HG03175 (cell line): ENCODE results near the gene DST.

Source experiments
- ATAC-seq: cut with Tn5 transposase; IDR thresholded peaks from one replicate; pipeline ENCODE4 v1.9.1; 2021; ENCODE audit warnings: mild to moderate bottlenecking, moderate library complexity; ENCODE audit not compliant: unreplicated experiment

DST gene

GRCh38 chr6:56642366-56643261 lies at the start of gene DST:
Gene DST (minus strand): TSS chr6:56642889.
- no peak for ATAC-seq

GRCh38 chr6:56691814-56692213 lies 49.1 kb upstream of the DST start:
- ATAC-seq: no peak

GRCh38 chr6:56691286-56691595 lies 48.6 kb upstream of the DST start:
- no peak for ATAC-seq

GRCh38 chr6:56690519-56691285 lies 48.0 kb upstream of the DST start:
- ATAC-seq: no peak

- ATAC-seq: no peak
These were observed 47.0 kb upstream of the DST start for GRCh38 chr6:56689663-56690062.

GRCh38 chr6:56689114-56689513 lies 46.4 kb upstream of the DST start:
- ATAC-seq: peak; percentile 91

- no peak for ATAC-seq
These were observed 45.8 kb upstream of the DST start for GRCh38 chr6:56688521-56688920.

GRCh38 chr6:56687551-56687950 lies 44.9 kb upstream of the DST start:
- ATAC-seq: no peak

GRCh38 chr6:56686429-56686828 lies 43.7 kb upstream of the DST start:
- no peak for ATAC-seq

GRCh38 chr6:56685994-56686393 lies 43.3 kb upstream of the DST start:
- no peak for ATAC-seq

GRCh38 chr6:56685102-56685733 lies 42.5 kb upstream of the DST start:
- no peak for ATAC-seq

- ATAC-seq: no peak
These were observed 41.8 kb upstream of the DST start for GRCh38 chr6:56684342-56685101.

- no peak for ATAC-seq
These were observed 41.2 kb upstream of the DST start for GRCh38 chr6:56683882-56684281.

GRCh38 chr6:56682635-56683034 lies 39.9 kb upstream of the DST start:
- no peak for ATAC-seq

GRCh38 chr6:56677559-56677958 lies 34.9 kb upstream of the DST start:
- ATAC-seq: no peak

- no peak for ATAC-seq
These were observed 29.2 kb upstream of the DST start for GRCh38 chr6:56671651-56672461.

- ATAC-seq: no peak
These were observed 28.5 kb upstream of the DST start for GRCh38 chr6:56671160-56671559.

- no peak for ATAC-seq
These were observed 26.4 kb upstream of the DST start for GRCh38 chr6:56669041-56669440.

- ATAC-seq: no peak
These were observed 25.5 kb upstream of the DST start for GRCh38 chr6:56668158-56668557.

- ATAC-seq: no peak
These were observed 24.6 kb upstream of the DST start for GRCh38 chr6:56667336-56667735.
